A673 (cell line): ENCODE data around the gene GADD45A.

Source experiments
- CTCF ChIP-seq: fragments of 300-800, 200-600 bp; sonication (generic); conservative IDR thresholded peaks from 2 replicates; pipeline ENCODE4 v1.5.1; 2017; ENCODE audit warnings: low read depth, mild to moderate bottlenecking, antibody characterized with exemption, low read length, moderate library complexity, mixed read lengths
- EZH2 ChIP-seq: fragments of 200-600 bp; sonication (generic); IDR thresholded peaks from 2 replicates; pipeline ENCODE4 v1.6.1; 2017; ENCODE audit warnings: borderline replicate concordance, low read depth, mild to moderate bottlenecking, mixed read lengths, antibody characterized with exemption, low read length; ENCODE audit not compliant: poor library complexity, severe bottlenecking

GRCh38 chr1:67734323-67734690, 49.3 kb downstream of the GADD45A start:
- no peak for TF ChIP-seq CTCF
- TF ChIP-seq EZH2: no peak
